ENCODE data around the gene ZFYVE26.

DNA sequence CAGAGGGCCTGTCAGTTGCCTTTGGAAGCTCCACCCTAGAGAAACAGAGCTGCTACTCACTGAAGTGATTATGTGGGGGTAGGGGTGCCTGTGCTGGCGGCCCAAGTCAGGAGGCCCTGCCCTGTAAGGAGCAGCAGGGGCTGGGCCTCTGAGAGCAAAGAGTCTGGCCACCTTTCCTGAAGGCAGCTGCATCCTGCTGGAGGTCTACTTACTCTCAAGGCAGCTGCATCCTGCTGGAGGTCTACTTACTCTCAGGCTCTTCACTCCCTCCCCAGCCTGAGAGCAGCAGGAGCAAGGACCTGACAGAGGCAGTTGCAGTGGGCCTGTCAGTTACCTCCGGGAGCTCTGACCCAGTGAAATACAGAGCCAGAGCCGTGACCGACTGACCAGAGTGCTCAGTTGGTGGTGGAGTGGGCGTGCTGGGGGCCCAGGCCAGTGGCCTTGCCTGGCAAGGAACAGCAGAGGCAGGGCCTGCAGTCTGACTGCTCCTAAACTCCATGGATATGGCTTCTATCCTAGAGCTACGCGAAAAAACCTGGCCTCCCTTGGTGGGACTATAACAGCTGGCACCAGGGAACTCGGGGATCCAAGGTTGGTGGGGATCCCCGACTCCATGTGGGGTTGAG, 35.5 kb upstream of the ZFYVE26 start:
- TF ChIP-seq SP1 (IDR thresholded peaks at IDR 0.05; ENCODE audit: low read depth, low read length): no peak
- no peak for TF ChIP-seq POLR2A (IDR thresholded peaks at IDR 0.05; ENCODE audit: control extremely low read depth in 1 of 2, low read depth in 2 of 2, low read length in 2 of 2)
- TF ChIP-seq FOSL1 (IDR thresholded peaks at IDR 0.05; ENCODE audit: insufficient read depth, low read depth, low read length): no peak
- TF ChIP-seq EP300 (IDR thresholded peaks at IDR 0.05; ENCODE audit: borderline replicate concordance in 1 of 2, low read depth in 2 of 2, low read length in 2 of 2): no peak
- no peak for TF ChIP-seq EZH2 (IDR thresholded peaks at IDR 0.05; ENCODE audit: low read depth, low read length, severe bottlenecking)

Data from H1 (cell line).